Mucosa of descending colon (tissue), 3 donors: Measurements from ENCODE around the gene ITPK1. TPM values are rescaled to one million over a fixed set of nuclear protein-coding genes. Genes with fewer than 3 reads are reported as not detected.

Source experiments
- ATAC-seq: fragments of 200-7000 bp; cut with Tn5 transposase; one replicate; pipeline ENCODE4 v1.9.1; 2020; ENCODE audit warnings: mild to moderate bottlenecking, moderate library complexity
- DNase-seq, 3 donors: peaks; one replicate each; pipeline ENCODE4 v3.0.0-alpha.2; 2020
- H3K36me3 ChIP-seq: fragments of 200-600 bp; one replicate; pipeline ENCODE4 v1.8.0; 2021; ENCODE audit warnings: low read depth, mild to moderate bottlenecking
- H3K4me1 ChIP-seq: fragments of 200-600 bp; one replicate; pipeline ENCODE4 v1.8.0; 2021; ENCODE audit warnings: low read depth, mild to moderate bottlenecking
- H3K4me3 ChIP-seq: fragments of 200-600 bp; one replicate; pipeline ENCODE4 v1.8.0; 2021; ENCODE audit warnings: mild to moderate bottlenecking
- H3K9me3 ChIP-seq: fragments of 200-600 bp; one replicate; pipeline ENCODE4 v1.8.0; 2021; ENCODE audit warnings: mild to moderate bottlenecking
- intact Hi-C, 2 donors: fragments of 100-400 bp; cut with DNase I in 1 of 2; cut with micrococcal nuclease in 1 of 2; formaldehyde crosslinking; loops; one replicate each; pipeline versions ENCODE4 v1.11.0 to v1.11.1; 2022; cut with DNase I, micrococcal nuclease
- total RNA-seq, 3 donors: library from RNA; stranded (reverse); fragmentation: NEBNext Ultra II Directional in 2 of 3; extraction: Animal tissue kit (Norgen Biotek cat#: 25700) in 2 of 3; gene quantifications; one replicate each; pipeline versions ENCODE4 v1.2.1 to v1.2.4, GENCODE V29; 2021 to 2023
- TF ChIP-seq, protein P1 (sequence below): fragments of 200-600 bp; IDR thresholded peaks from one replicate; pipeline ENCODE4 v1.8.0; 2022; ENCODE audit warnings: antibody characterized with exemption, mild to moderate bottlenecking
- donor health status: DM: no; HTN: no; CAD: no; lungs with moderate emphysema.
- donor health status: DM: no; HTN: no; CAD: no.
- donor health status: DM: no; HTN: yes; CAD: no.

ITPK1 gene
- total RNA-seq, 3 donors from 2014 or later, result 134 to 165 (median 152) TPM

DNA sequence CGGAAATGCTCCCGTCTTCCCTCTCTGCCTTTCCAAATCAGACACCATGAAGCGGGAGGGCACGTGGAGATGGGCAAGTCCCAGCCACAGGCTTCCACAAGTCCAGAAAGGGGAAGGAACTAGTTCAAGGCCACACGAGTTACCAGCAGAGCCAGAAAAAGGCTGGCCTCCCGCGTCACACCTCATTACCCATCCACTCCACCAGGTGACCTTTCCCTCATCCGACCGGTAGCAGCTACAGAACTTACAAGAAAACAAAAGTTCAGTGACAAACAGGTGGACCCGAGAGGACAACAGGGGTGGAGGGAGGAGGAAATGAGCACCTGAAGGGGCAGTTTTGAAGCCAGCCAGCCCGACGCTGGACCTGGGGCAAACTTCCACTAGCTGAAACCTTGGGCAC is 145.9 kb downstream of the ITPK1 start:
- Histone ChIP-seq H3K4me3 (no peak overlapping the region), H3K4me1 (peaks cover 2% of the 10 kb centered on the region), H3K36me3 (no peaks in the 10 kb centered on the region), H3K9me3 (no peaks in the 10 kb centered on the region)
- peak in 1 of 3 donors; percentile 15 for DNase-seq
- TF ChIP-seq, protein P1, sequence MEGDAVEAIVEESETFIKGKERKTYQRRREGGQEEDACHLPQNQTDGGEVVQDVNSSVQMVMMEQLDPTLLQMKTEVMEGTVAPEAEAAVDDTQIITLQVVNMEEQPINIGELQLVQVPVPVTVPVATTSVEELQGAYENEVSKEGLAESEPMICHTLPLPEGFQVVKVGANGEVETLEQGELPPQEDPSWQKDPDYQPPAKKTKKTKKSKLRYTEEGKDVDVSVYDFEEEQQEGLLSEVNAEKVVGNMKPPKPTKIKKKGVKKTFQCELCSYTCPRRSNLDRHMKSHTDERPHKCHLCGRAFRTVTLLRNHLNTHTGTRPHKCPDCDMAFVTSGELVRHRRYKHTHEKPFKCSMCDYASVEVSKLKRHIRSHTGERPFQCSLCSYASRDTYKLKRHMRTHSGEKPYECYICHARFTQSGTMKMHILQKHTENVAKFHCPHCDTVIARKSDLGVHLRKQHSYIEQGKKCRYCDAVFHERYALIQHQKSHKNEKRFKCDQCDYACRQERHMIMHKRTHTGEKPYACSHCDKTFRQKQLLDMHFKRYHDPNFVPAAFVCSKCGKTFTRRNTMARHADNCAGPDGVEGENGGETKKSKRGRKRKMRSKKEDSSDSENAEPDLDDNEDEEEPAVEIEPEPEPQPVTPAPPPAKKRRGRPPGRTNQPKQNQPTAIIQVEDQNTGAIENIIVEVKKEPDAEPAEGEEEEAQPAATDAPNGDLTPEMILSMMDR, result no peak
- no peak for ATAC-seq
- intact Hi-C loops, result no loop called here

GRCh38 chr14:92969430-92969829 is 146.3 kb downstream of the ITPK1 start:
- Histone ChIP-seq H3K4me1 (peaks cover 6% of the 10 kb centered on the region), H3K9me3 (no peaks in the 10 kb centered on the region), H3K4me3 (no peak overlapping the region), H3K36me3 (no peaks in the 10 kb centered on the region)
- DNase-seq (peak in 1 of 3 donors; percentile 40), ATAC-seq (no peak)
- TF ChIP-seq, protein P1, result no peak
- intact Hi-C loops, result no loop called here

DNA sequence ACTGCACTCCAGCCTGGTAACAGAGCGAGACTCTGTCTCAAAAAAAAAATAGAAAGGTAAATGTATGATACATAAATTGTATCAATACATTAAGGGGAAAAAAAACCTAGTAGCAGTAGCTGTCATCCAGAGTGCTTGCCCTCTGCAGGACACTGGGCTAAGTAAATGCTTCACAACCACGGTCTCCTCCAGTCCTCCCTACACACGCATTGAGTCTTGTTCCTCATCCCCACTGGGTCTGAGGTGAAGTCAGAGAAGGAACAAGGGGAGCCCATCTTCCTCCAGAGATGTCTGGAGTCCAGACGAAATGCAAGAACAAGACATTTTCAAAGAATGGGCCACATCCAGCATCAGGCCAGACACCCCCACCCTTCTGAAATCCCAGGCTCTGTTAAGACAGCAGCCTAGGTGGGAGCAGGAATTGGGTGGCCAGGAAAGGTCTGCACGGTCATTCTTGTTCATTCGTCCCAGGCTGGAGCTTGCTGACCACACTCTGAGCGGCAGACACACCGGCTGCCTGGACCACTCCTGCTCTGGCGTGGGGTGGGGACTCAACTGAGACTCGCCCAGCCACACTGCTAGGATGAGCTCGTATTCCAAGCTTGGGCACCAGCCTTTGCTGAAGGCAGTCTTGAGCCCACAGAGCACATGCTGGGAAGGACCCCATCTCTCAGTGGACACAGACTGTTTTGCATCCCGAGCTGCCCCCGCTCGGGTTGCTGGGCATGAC is 147.3 kb downstream of the ITPK1 start:
- DNase-seq, result peak in 1 of 3 donors; percentile 19
- no peaks in the 10 kb centered on the region for H3K36me3 ChIP-seq
- peaks cover 13% of the 10 kb centered on the region for H3K4me1 ChIP-seq
- no peaks in the 10 kb centered on the region for H3K9me3 ChIP-seq
- intact Hi-C loops, result no loop called here
- TF ChIP-seq, protein P1, result no peak
- no peak overlapping the region for H3K4me3 ChIP-seq
- ATAC-seq, result no peak

GRCh38 chr14:92967346-92967926 is 148.3 kb downstream of the ITPK1 start:
- Histone ChIP-seq H3K4me1 (peaks cover 13% of the 10 kb centered on the region), H3K36me3 (no peaks in the 10 kb centered on the region), H3K9me3 (no peaks in the 10 kb centered on the region), H3K4me3 (no peak overlapping the region)
- DNase-seq, result no peak
- no peak for ATAC-seq
- TF ChIP-seq, protein P1, result no peak
- intact Hi-C loops, result no loop called here

DNA sequence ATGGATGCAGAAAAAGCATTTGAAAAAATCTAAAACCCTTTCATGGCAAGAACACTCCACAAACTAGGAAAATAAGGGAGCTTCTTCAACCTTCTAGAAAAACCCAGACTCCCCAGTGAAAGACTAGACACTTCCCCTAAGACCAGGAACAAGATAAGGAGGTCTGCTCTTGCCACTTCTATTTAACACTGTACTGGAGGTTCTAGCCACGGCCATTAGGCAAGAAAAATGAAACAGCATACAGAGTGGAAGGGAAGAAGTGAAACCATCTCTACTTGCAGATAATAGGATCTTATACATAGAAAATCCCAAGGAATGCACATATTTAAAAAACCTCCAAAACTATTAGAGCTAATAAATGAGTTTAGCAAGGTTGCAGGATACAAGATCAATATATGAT is 150.4 kb downstream of the ITPK1 start:
- H3K9me3 ChIP-seq, result no peaks in the 10 kb centered on the region

More for the DNA sequence above, 150.4 kb downstream of the ITPK1 start:
- Histone ChIP-seq H3K36me3 (no peaks in the 10 kb centered on the region), H3K4me3 (no peak overlapping the region), H3K4me1 (peaks cover 13% of the 10 kb centered on the region)
- TF ChIP-seq, protein P1, result no peak
- no peak for DNase-seq
- intact Hi-C loops, result no loop called here
- no peak for ATAC-seq
